Measurements from ENCODE around the gene IFRD2. TPM values are rescaled to one million over a fixed set of nuclear protein-coding genes. Genes with fewer than 3 reads are reported as not detected.

The IFRD2 gene
- total RNA-seq, 1 experiment from 2014 or later = 223 TPM

DNA sequence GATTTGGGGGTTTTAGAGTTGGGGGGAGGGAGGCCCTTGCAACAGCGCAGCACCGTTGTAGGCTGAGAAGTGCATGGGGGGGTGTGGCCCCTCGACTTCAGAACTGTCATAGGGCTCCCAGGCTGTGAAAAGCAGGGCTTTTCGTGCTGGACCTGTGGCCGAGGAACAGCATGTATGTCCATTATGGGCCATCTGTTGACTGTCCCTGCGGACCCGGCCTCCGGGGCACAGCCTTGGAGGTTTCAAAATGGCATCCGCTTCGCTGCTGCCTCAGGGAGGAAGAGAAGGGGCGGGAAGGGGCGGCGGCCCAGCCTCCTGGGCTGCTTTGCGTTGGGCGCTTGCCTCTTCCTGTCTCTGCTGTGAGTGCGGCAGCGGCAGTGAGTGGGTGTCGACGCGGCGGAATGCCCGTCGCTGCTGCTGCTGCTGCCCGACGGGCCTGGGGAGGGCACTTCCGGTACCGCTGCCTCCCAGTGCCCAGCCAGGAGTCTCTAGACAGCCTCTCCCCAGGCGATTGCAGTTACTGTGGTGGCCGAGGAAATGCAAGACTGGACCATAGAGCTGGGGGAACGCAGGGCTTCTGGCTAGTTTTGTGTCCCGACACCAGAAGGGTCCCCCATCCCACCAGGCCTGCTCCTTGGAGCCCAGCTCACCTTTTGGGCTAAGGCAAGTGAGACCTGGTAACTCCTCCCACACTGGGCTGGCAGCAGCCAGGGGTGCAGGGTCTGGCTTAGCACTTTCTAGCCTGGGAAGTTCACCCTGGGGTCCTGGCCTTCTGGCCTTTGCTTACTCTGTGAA is 54.3 kb downstream of the IFRD2 start:
- H3F3A ChIP-seq (ENCODE audit: low read length, unreplicated experiment) = peaks cover 5% of the 10 kb centered on the region
- H3K4me1 ChIP-seq (ENCODE audit: insufficient read depth, low read length) = peaks cover 15% of the 10 kb centered on the region
- H3K9ac ChIP-seq (ENCODE audit: low read length) = peak overlapping the region; percentile 85
- no TSS peak for BruUV-seq (replicated peaks)
- H4K20me1 ChIP-seq (ENCODE audit: low read length) = peaks cover 42% of the 10 kb centered on the region
- H3K27me3 ChIP-seq (ENCODE audit: low read length) = no peaks in the 10 kb centered on the region
- H3K27ac ChIP-seq (ENCODE audit: low read length) = peak overlapping the region; percentile 55
- peak overlapping the region; percentile 48; the same call in 1 of the 2 replicates for H2AFZ ChIP-seq (ENCODE audit: low read length)
- ChIA-PET POLR2A (ENCODE audit: unreplicated experiment) (no interaction called here), CTCF (no interaction called here)
- peak; percentile 89 for DNase-seq
- peak; percentile 41 for ATAC-seq
- peaks cover 7% of the 10 kb centered on the region; the same call in 1 of the 2 replicates for H3K36me3 ChIP-seq (ENCODE audit: low read depth, low read length)
- peak overlapping the region; percentile 98 for H3K4me2 ChIP-seq (ENCODE audit: low read length)
- H3K79me2 ChIP-seq (ENCODE audit: low read length) = peaks cover 69% of the 10 kb centered on the region
- no peaks in the 10 kb centered on the region for H3K9me3 ChIP-seq (ENCODE audit: low read length)
- intact Hi-C loops (cut with micrococcal nuclease) = no loop called here
- H3K4me3 ChIP-seq (ENCODE audit: low read length) = peak overlapping the region; percentile 78
- no peaks in the 10 kb centered on the region for H3K9me2 ChIP-seq (replicated peaks; ENCODE audit: low read length)
- TF ChIP-seq, protein P1, sequence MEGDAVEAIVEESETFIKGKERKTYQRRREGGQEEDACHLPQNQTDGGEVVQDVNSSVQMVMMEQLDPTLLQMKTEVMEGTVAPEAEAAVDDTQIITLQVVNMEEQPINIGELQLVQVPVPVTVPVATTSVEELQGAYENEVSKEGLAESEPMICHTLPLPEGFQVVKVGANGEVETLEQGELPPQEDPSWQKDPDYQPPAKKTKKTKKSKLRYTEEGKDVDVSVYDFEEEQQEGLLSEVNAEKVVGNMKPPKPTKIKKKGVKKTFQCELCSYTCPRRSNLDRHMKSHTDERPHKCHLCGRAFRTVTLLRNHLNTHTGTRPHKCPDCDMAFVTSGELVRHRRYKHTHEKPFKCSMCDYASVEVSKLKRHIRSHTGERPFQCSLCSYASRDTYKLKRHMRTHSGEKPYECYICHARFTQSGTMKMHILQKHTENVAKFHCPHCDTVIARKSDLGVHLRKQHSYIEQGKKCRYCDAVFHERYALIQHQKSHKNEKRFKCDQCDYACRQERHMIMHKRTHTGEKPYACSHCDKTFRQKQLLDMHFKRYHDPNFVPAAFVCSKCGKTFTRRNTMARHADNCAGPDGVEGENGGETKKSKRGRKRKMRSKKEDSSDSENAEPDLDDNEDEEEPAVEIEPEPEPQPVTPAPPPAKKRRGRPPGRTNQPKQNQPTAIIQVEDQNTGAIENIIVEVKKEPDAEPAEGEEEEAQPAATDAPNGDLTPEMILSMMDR (conservative IDR thresholded peaks at IDR 0.05; ENCODE audit: low read depth, low read length) = no peak
- TF ChIP-seq EZH2 (IDR thresholded peaks at IDR 0.05; ENCODE audit: low read length, unreplicated experiment) (no peak), EZH2phosphoT487 (IDR thresholded peaks at IDR 0.05; ENCODE audit: borderline replicate concordance, low read length) (no peak)

Other genes starting within 250 kb of the IFRD2 start
- 105 and 128 TPM in 2 replicates for gene RBM5, start 203.5 kb downstream of the IFRD2 start, total RNA-seq (2014; rRNA removed)
- 47.3 and 50.5 TPM in 2 replicates for gene SEMA3F, start 137.1 kb downstream of the IFRD2 start, total RNA-seq (2014; rRNA removed)
- 0.22 TPM in 1 of 2 replicates, not detected in the other for gene GNAT1, start 100.8 kb downstream of the IFRD2 start, total RNA-seq (2014; rRNA removed)
- 0.17 and 3.3 TPM in 2 replicates for gene SLC38A3, start 87.2 kb downstream of the IFRD2 start, total RNA-seq (2014; rRNA removed)
- gene GNAI2, start 56.2 kb downstream of the IFRD2 start, total RNA-seq (2014; rRNA removed) = 221 and 254 TPM in 2 replicates
- 40.1 and 63.9 TPM in 2 replicates for gene SEMA3B, start 23.3 kb downstream of the IFRD2 start, total RNA-seq (2014; rRNA removed)
- not detected in 2 replicates for gene LSMEM2, start 13.3 kb downstream of the IFRD2 start, total RNA-seq (2014; rRNA removed)
- 13.2 and 20.8 TPM in 2 replicates for gene HYAL3, start 7.0 kb upstream of the IFRD2 start, total RNA-seq (2014; rRNA removed)
- gene NAA80, start 7.0 kb upstream of the IFRD2 start, total RNA-seq (2014; rRNA removed) = 8.7 and 16.6 TPM in 2 replicates
- 0.23 and 1.3 TPM in 2 replicates for gene HYAL1, start 11.1 kb upstream of the IFRD2 start, total RNA-seq (2014; rRNA removed)
- gene HYAL2, start 30.3 kb upstream of the IFRD2 start, total RNA-seq (2014; rRNA removed) = 97.8 and 111 TPM in 2 replicates
- gene TUSC2, start 35.8 kb upstream of the IFRD2 start, total RNA-seq (2014; rRNA removed) = 143 and 156 TPM in 2 replicates
- gene RASSF1, start 48.4 kb upstream of the IFRD2 start, total RNA-seq (2014; rRNA removed) = 20.0 and 21.4 TPM in 2 replicates
- gene ZMYND10, start 53.3 kb upstream of the IFRD2 start, total RNA-seq (2014; rRNA removed) = 1.6 and 3.9 TPM in 2 replicates
- 40.9 and 56.9 TPM in 2 replicates for gene NPRL2, start 58.3 kb upstream of the IFRD2 start, total RNA-seq (2014; rRNA removed)
- gene CYB561D2, start 58.4 kb upstream of the IFRD2 start, total RNA-seq (2014; rRNA removed) = 37.1 and 44.3 TPM in 2 replicates
- 54.9 and 56.6 TPM in 2 replicates for gene TMEM115, start 67.1 kb upstream of the IFRD2 start, total RNA-seq (2014; rRNA removed)
- gene CACNA2D2, start 211.2 kb upstream of the IFRD2 start, total RNA-seq (2014; rRNA removed) = 0.17 and 0.44 TPM in 2 replicates